22Rv1 (cell line): Measurements from ENCODE around the gene LSM14A.

Experiments used
- ZFX ChIP-seq: fragments of 450-650 bp; IDR thresholded peaks from 2 replicates; pipeline ENCODE4 v1.6.1; 2017; ENCODE audit warnings: antibody characterized with exemption, borderline replicate concordance
- TF ChIP-seq, protein P1 (sequence below): fragments of 450-650 bp; IDR thresholded peaks from 2 replicates; pipeline ENCODE4 v1.5.1; 2017; ENCODE audit warnings: mild to moderate bottlenecking

DNA sequence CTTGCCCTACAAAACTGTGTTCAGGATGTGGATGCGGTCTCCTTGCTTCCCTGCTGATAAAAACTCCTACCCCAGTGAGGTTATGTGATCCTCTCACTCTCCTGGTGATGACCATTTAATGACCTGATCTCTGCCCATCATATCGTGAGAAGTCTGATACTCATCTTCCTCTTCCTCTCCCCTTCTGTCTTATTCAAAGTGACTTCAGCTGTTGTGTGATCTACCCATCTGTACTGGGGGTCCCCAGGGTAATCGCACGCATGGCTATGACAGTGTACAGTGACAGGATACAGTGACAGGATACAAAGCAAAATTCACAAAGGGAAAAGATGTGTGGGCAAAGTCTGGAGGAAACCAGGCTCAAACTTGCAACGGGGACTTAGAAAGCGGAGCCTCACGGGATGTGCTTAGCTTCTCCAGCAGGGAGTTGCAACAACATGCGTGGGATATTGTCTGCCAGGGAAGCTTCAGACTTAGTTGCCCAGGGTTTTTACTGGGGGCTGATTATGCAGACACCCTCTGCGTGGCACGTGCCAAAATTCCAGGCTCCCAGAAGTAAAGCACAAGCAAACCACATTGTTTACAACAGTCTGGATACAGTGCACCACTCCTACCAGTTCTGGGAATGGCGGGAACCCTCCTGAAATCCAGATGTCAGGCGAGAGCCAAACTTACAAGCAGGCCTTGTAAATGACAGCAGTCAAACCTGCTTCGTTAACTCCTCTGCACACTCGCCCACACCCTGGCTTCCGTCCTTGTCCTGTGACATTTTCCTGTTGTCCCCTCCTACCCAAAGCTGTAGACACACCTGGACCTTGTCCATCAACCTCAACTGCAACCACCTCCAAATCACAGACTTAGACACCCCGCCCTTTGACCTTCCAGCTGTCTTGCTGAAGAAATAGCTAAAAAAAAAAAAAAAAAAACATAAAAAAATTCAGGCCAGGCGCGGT, 64.0 kb downstream of the LSM14A start:
- TF ChIP-seq, protein P1, sequence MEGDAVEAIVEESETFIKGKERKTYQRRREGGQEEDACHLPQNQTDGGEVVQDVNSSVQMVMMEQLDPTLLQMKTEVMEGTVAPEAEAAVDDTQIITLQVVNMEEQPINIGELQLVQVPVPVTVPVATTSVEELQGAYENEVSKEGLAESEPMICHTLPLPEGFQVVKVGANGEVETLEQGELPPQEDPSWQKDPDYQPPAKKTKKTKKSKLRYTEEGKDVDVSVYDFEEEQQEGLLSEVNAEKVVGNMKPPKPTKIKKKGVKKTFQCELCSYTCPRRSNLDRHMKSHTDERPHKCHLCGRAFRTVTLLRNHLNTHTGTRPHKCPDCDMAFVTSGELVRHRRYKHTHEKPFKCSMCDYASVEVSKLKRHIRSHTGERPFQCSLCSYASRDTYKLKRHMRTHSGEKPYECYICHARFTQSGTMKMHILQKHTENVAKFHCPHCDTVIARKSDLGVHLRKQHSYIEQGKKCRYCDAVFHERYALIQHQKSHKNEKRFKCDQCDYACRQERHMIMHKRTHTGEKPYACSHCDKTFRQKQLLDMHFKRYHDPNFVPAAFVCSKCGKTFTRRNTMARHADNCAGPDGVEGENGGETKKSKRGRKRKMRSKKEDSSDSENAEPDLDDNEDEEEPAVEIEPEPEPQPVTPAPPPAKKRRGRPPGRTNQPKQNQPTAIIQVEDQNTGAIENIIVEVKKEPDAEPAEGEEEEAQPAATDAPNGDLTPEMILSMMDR = no peak
- no peak for TF ChIP-seq ZFX
